ENCODE data around the gene KSR2. TPM values are rescaled to one million over a fixed set of nuclear protein-coding genes. Genes with fewer than 3 reads are reported as not detected.

The KSR2 gene
- total and polyA plus RNA-seq, 9 donors: under 0.01 to 0.14 (median 0.04) TPM; not detected in 3

DNA sequence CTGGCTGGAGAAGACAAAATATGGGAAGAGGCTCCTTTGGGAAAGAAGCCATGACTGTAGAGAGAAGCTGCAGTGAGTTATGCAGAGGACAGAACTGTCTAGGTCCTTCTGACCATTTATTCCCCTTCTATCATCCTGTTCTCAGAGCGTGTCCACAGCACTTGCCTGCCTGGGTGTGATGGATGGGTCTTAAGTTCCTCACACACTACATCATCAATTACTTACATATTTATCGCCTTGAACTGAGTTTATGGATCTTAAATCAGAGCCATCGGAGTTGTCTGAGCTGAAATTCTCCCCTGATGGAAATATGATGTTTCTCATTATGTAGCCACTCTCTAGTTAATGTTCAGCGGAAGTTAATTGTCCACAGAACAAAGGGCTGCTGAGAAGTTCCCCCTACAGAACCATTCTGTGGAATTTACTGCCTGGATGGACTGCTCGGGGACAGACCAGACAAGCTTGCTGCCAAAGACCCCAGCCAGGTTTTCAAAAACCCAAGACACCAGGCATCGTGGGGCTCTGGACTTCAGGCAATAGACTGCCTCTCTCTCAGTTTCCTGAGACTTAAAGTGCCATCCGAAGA is 374.9 kb downstream of the KSR2 start:
- H3K9me3 ChIP-seq (replicated peaks; ENCODE audit: control insufficient read depth, low read depth, low read length): peaks cover 6% of the 10 kb centered on the region
- H3K4me3 ChIP-seq (ENCODE audit: low read length): no peak overlapping the region
- H3K27ac ChIP-seq (ENCODE audit: low read length): no peak overlapping the region
- no peaks in the 10 kb centered on the region for H3K27me3 ChIP-seq (ENCODE audit: control insufficient read depth, insufficient read depth, low read length)
- H3K4me1 ChIP-seq (ENCODE audit: control insufficient read depth, insufficient read depth, low read length): no peaks in the 10 kb centered on the region
- DNase-seq: no peak
- whole genome bisulfite sequencing (ENCODE audit: insufficient coverage): 13% methylated on average over 2 of the region's 7 CpGs
- no peaks in the 10 kb centered on the region for H3K36me3 ChIP-seq (ENCODE audit: control insufficient read depth, insufficient read depth, low read length)

GRCh38 chr12:117592588-117593305 is 376.0 kb downstream of the KSR2 start:
- H3K4me3 ChIP-seq (ENCODE audit: low read length): no peak overlapping the region
- H3K9me3 ChIP-seq (replicated peaks; ENCODE audit: control insufficient read depth, low read depth, low read length): peaks cover 6% of the 10 kb centered on the region
- no peaks in the 10 kb centered on the region for H3K36me3 ChIP-seq (ENCODE audit: control insufficient read depth, insufficient read depth, low read length)
- DNase-seq: no peak
- no peaks in the 10 kb centered on the region for H3K27me3 ChIP-seq (ENCODE audit: control insufficient read depth, insufficient read depth, low read length)
- H3K27ac ChIP-seq (ENCODE audit: low read length): no peak overlapping the region
- 41% methylated on average over 4 of the region's 9 CpGs for WGBS (ENCODE audit: insufficient coverage)
- H3K4me1 ChIP-seq (ENCODE audit: control insufficient read depth, insufficient read depth, low read length): no peaks in the 10 kb centered on the region

DNA sequence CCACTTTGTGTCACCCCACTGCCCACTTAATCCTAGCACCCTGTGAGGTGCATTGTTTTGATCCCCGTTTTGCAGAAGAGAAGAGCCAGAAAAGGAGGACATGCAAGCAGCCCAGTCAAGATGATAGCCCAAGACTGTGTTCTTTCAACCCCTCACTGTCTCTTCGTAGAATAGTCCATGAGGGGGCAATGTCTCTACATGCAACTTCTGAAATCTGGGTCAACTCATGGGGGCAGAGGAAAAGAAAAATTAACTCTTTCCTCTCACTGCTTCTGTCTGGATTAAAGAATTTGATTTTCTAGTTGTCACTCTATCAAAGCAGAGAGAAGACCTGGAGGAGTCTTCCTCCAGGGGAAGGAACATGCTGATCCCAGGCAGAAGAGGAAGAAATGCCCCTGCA is 377.8 kb downstream of the KSR2 start:
- H3K4me1 ChIP-seq (ENCODE audit: control insufficient read depth, insufficient read depth, low read length): no peaks in the 10 kb centered on the region
- H3K4me3 ChIP-seq (ENCODE audit: low read length): no peak overlapping the region
- H3K9me3 ChIP-seq (replicated peaks; ENCODE audit: control insufficient read depth, low read depth, low read length): peaks cover 6% of the 10 kb centered on the region
- no CpG with 5 or more reads among the region's 2 CpGs for WGBS (ENCODE audit: insufficient coverage)
- H3K27me3 ChIP-seq (ENCODE audit: control insufficient read depth, insufficient read depth, low read length): peaks cover 7% of the 10 kb centered on the region
- no peak for DNase-seq
- no peaks in the 10 kb centered on the region for H3K36me3 ChIP-seq (ENCODE audit: control insufficient read depth, insufficient read depth, low read length)
- no peak overlapping the region for H3K27ac ChIP-seq (ENCODE audit: low read length)

DNA sequence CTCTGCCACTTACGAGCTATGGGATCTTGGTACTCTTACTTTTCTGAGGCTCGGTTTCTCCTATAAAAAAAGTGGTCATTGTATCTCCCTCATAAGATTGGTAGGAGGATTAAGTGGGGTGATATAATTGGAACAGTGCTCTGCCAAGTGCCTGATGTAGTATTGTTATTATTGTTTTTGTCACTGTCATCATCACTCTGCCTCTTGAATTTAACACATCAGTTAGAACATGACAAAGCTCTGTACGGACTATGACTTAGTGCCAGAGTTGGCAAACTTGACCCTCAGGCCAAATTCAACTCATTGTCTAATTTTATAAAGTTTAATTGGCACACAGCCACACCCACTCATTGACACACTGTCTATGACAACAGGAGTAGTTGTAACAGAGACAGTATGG is 378.4 kb downstream of the KSR2 start:
- no peak overlapping the region for H3K27ac ChIP-seq (ENCODE audit: low read length)
- H3K4me1 ChIP-seq (ENCODE audit: control insufficient read depth, insufficient read depth, low read length): no peaks in the 10 kb centered on the region
- DNase-seq: no peak
- H3K4me3 ChIP-seq (ENCODE audit: low read length): no peak overlapping the region
- H3K27me3 ChIP-seq (ENCODE audit: control insufficient read depth, insufficient read depth, low read length): peaks cover 7% of the 10 kb centered on the region
- peaks cover 6% of the 10 kb centered on the region for H3K9me3 ChIP-seq (replicated peaks; ENCODE audit: control insufficient read depth, low read depth, low read length)
- no peaks in the 10 kb centered on the region for H3K36me3 ChIP-seq (ENCODE audit: control insufficient read depth, insufficient read depth, low read length)
- WGBS (ENCODE audit: insufficient coverage): 44% methylated on average over 1 of the region's 3 CpGs

- no peak for DNase-seq
- WGBS (ENCODE audit: insufficient coverage): no CpG with 5 or more reads among the region's 1 CpG
- Histone ChIP-seq H3K9me3 (replicated peaks; ENCODE audit: control insufficient read depth, low read depth, low read length) (peaks cover 6% of the 10 kb centered on the region), H3K36me3 (ENCODE audit: control insufficient read depth, insufficient read depth, low read length) (no peaks in the 10 kb centered on the region), H3K27ac (ENCODE audit: low read length) (no peak overlapping the region), H3K4me3 (ENCODE audit: low read length) (no peak overlapping the region), H3K27me3 (ENCODE audit: control insufficient read depth, insufficient read depth, low read length) (peaks cover 9% of the 10 kb centered on the region), H3K4me1 (ENCODE audit: control insufficient read depth, insufficient read depth, low read length) (no peaks in the 10 kb centered on the region)
Observed at GRCh38 chr12:117589021-117589420, 379.8 kb downstream of the KSR2 start.

GRCh38 chr12:117587631-117588287 is 381.0 kb downstream of the KSR2 start:
- 12% methylated on average over 10 of the region's 12 CpGs for WGBS (ENCODE audit: insufficient coverage)
- Histone ChIP-seq H3K36me3 (ENCODE audit: control insufficient read depth, insufficient read depth, low read length) (no peaks in the 10 kb centered on the region), H3K4me3 (ENCODE audit: low read length) (no peak overlapping the region), H3K27me3 (ENCODE audit: control insufficient read depth, insufficient read depth, low read length) (peaks cover 11% of the 10 kb centered on the region), H3K27ac (ENCODE audit: low read length) (no peak overlapping the region), H3K9me3 (replicated peaks; ENCODE audit: control insufficient read depth, low read depth, low read length) (peaks cover 6% of the 10 kb centered on the region), H3K4me1 (ENCODE audit: control insufficient read depth, insufficient read depth, low read length) (no peaks in the 10 kb centered on the region)
- peak; percentile 27 for DNase-seq

DNA sequence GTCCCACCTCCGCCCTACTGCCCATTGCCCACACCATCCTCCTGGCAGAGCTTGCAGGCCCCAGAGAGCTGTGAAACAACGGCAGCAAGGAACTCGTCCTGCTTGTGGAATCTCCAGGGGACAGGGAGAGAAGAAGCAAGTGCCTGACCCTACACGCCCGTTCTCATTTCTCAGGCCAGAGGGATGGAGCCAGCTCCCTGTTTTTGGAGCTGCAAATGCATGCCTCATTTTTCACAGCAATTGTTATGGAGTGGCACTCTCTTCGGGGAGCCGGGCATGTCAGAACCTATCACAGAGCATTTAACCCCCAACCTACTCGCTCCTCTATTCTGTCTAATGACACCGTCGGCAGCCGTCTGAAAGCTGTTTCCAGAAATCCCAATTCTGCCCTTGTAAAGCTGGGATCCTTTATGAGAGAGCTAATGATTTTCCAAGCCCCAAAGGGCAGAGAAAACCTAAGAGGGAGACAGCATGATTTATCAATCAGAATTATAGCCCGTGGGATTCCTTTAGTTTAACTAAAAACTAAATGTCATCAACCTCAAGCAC is 385.0 kb downstream of the KSR2 start:
- Histone ChIP-seq H3K4me3 (ENCODE audit: low read length) (no peak overlapping the region), H3K27ac (ENCODE audit: low read length) (no peak overlapping the region), H3K27me3 (ENCODE audit: control insufficient read depth, insufficient read depth, low read length) (peaks cover 11% of the 10 kb centered on the region), H3K9me3 (replicated peaks; ENCODE audit: control insufficient read depth, low read depth, low read length) (no peaks in the 10 kb centered on the region), H3K36me3 (ENCODE audit: control insufficient read depth, insufficient read depth, low read length) (no peaks in the 10 kb centered on the region), H3K4me1 (ENCODE audit: control insufficient read depth, insufficient read depth, low read length) (peaks cover 12% of the 10 kb centered on the region)
- no peak for DNase-seq
- 21% methylated on average over 6 of the region's 12 CpGs for WGBS (ENCODE audit: insufficient coverage)

DNA sequence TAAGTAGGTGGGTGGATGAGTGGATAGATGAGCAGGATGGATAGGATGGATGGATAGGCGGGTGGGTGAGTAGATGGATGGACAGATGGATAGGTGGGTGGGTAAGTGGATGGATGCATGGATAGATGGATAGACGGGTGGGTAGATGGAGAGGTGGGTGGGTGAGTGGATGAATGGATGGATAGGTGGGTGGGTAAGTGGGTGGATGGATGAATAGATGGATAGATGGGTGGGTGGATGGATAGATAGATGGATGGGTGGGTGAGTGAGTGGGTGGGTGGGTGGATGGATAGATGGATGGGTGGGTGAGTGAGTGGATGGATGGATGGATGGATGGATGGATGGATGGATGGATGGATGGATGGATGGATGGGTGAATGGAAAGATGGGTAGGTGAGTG is 385.7 kb downstream of the KSR2 start:
- Histone ChIP-seq H3K27me3 (ENCODE audit: control insufficient read depth, insufficient read depth, low read length) (peaks cover 11% of the 10 kb centered on the region), H3K9me3 (replicated peaks; ENCODE audit: control insufficient read depth, low read depth, low read length) (no peaks in the 10 kb centered on the region), H3K36me3 (ENCODE audit: control insufficient read depth, insufficient read depth, low read length) (no peaks in the 10 kb centered on the region), H3K4me3 (ENCODE audit: low read length) (no peak overlapping the region), H3K4me1 (ENCODE audit: control insufficient read depth, insufficient read depth, low read length) (peaks cover 12% of the 10 kb centered on the region), H3K27ac (ENCODE audit: low read length) (no peak overlapping the region)
- no peak for DNase-seq
- 69% methylated on average over 2 of the region's 2 CpGs for WGBS (ENCODE audit: insufficient coverage)

- 64% methylated on average over 5 of the region's 10 CpGs for WGBS (ENCODE audit: insufficient coverage)
- Histone ChIP-seq H3K4me3 (ENCODE audit: low read length) (no peak overlapping the region), H3K27me3 (ENCODE audit: control insufficient read depth, insufficient read depth, low read length) (peaks cover 9% of the 10 kb centered on the region), H3K36me3 (ENCODE audit: control insufficient read depth, insufficient read depth, low read length) (no peaks in the 10 kb centered on the region), H3K4me1 (ENCODE audit: control insufficient read depth, insufficient read depth, low read length) (peaks cover 12% of the 10 kb centered on the region), H3K27ac (ENCODE audit: low read length) (no peak overlapping the region), H3K9me3 (replicated peaks; ENCODE audit: control insufficient read depth, low read depth, low read length) (no peaks in the 10 kb centered on the region)
- peak; percentile 55 for DNase-seq
Observed at GRCh38 chr12:117582135-117582784, 386.5 kb downstream of the KSR2 start.

- H3K9me3 ChIP-seq (replicated peaks; ENCODE audit: control insufficient read depth, low read depth, low read length): no peaks in the 10 kb centered on the region
- 15% methylated on average over 8 of the region's 8 CpGs for WGBS (ENCODE audit: insufficient coverage)
- no peak overlapping the region for H3K4me3 ChIP-seq (ENCODE audit: low read length)
- H3K27ac ChIP-seq (ENCODE audit: low read length): peak overlapping the region; percentile 29
- DNase-seq: peak; percentile 38
- peaks cover 12% of the 10 kb centered on the region for H3K4me1 ChIP-seq (ENCODE audit: control insufficient read depth, insufficient read depth, low read length)
- no peaks in the 10 kb centered on the region for H3K36me3 ChIP-seq (ENCODE audit: control insufficient read depth, insufficient read depth, low read length)
- H3K27me3 ChIP-seq (ENCODE audit: control insufficient read depth, insufficient read depth, low read length): peaks cover 4% of the 10 kb centered on the region
Observed at GRCh38 chr12:117580718-117581062, 388.1 kb downstream of the KSR2 start.
